HG03175 (cell line): ENCODE results near the gene ADAMTS6.

ENCODE experiments used
- ATAC-seq: cut with Tn5 transposase; IDR thresholded peaks from one replicate; pipeline ENCODE4 v1.9.1; 2021; ENCODE audit warnings: mild to moderate bottlenecking, moderate library complexity; ENCODE audit not compliant: unreplicated experiment

Gene ADAMTS6

DNA sequence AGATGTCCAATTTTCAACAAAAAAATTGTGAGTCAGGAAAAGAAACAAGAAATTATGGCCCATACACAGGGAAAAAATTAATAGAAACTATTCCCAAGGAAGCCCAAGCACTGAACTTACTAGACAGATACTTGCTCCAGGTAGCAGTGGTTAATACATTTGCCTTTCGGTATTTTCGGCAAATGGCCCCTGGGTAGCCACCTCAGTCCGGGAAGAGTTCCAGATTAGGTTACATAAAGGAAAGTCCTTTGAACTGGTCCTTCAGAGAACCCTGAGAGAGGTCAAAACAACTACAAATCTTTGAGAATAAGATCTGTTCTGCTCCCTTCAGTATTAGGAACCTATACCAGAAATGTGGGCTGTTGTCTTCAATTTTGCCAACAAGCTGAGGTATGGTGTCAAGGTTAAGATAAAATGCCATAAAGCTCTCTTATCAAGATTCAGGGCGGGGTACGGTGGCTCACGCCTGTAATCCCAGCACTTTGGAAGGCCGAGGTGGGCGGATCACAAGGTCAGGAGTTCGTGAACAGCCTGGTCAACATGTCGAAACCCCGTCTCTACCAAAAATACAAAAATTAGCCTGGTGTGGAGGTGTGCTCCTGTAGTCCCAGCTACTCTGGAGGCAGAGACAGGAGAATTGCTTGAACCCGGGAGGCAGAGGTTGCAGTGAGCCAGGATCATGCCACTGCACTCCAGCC is 369.6 kb downstream of the ADAMTS6 start:
- ATAC-seq = no peak

- no peak for ATAC-seq
Measured at GRCh38 chr5:65108786-65109743, 372.7 kb downstream of the ADAMTS6 start.

GRCh38 chr5:65105301-65105700 is 376.4 kb downstream of the ADAMTS6 start:
- ATAC-seq = peak; percentile 33

DNA sequence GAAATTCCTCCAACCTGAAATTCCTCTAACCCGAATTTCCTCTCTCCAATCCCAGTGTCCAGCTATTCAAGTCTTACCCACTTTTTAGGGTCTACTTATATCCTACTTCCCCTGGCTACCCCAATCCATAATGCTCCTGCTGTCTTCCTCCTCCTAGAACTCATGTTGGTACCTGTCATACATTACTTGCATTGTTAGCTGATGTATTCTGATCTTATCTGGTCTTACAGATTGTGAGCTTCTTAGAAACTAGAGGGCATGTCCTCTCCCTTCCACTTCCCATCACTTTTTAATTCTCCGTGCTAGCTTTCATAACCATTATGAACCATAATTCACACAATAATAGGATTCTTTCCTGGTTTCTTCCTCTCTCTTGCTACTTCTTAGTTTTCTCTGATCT is 376.9 kb downstream of the ADAMTS6 start:
- no peak for ATAC-seq

DNA sequence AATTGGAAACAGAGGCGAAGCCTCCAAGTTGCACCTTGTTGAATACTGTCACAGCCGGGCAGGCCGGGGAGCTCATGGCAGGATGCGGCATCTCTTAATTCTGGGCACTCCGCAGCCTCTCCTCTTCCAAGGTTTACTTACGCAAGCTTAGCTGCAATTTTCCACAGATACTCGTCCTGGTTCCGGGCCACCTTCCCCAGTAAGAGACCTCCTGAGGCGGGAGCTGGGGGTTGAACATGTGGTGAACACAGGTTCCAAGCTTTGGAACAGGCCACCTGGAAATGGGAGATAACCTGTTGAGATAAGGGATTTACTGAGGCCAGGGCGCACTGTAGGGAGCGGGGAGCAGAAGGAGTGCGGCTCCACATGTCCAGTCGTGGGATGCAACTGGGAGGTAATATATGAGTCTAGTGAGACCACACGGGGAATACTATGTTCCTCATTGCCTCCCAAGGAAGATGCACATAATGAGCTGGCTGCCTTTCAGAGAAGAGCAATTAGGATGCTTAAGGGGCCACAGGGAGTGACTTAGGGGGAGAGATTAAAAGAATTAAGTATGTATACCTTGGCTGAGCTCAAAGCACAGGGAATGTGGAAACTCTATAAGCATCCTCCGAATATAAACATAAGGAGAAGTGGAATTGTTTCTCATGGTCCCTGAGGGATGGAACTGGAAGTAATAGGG is 377.8 kb downstream of the ADAMTS6 start:
- no peak for ATAC-seq

DNA sequence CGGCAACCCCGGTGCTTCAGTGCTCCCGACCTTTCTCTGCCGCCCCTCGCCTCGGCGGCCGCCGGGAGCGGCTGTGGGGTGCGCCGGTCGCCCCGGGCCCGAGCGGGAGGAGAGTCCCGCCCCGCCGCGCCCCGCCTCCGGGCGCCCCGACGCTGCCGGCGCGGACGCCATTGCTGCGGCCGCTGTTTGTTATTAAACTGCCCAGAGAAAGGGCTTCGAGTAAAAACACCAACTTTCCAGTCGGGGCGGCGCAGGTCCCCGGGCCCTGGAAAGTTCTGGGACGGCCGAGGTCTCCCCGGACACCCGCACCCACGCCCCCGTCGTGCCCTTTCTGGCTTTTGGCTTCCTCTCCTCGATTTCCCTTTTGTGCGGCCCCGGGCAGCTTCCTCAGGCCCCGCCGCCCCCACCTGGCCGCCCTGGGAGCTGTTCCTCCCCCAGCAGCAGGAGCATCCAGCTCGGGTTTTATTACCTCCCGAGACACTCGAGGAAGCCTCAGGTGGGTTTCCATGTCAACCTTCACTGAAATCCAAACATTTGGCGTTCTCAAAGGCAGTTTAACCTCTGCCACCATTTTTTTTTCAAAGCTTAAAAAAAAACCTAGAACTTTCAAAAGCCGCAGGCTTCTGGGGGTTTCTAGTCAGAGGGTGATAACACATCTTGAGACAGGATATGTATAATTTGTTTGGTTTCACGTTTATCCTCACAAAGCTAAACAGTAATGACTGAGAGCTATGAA is 378.6 kb downstream of the ADAMTS6 start:
- ATAC-seq = peak; percentile 74

DNA sequence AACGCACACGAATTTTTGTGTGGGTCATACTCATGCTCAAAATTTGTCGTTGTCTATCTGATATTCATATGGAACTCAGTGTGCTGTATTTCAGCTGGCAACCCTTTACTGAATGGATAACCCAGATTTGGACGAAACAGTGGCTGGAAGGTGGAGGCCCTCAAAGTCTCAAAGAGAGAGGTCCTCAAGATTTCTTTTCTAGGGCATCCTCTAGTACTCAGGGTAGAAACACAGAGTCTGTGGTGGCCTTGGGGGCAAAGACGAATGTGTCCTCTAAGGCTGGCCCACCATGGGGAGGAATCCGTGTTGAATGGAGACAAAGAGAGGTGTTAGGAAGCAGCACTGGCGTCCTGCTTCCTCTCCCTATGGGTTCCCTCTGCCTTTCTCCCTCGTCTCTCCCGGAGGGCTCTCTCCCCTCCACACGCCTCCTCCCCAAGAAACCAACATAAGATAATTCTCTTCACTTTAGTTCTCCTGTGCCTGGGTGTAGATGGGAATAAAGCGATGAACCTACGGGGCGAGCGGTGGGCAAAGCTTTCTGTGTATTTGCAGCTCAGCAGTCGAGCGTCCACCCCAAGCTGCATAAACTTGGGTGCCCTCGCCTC is 379.2 kb downstream of the ADAMTS6 start:
- peak; percentile 9 for ATAC-seq

DNA sequence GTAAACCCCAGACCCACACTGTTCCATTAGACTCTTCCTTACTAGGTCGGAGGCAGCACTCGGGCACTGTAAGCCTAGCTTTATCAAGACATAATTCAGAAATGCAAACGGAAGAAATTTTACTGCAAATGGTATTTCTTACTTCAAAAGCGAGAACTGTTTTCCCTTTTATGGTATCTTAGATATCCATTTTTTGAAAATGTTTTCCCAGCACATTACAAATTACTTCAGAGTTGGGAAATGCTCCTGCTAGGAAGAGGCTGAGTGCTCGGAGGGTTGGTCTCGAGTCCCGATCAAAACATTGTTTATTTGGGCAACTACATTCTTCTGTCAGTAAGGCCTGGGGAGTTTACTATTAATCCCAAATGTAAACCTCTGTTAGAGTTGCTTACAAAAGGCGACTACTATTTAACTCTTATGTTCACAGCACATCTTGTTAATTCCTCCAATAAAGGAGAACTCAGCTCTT is 380.1 kb downstream of the ADAMTS6 start:
- ATAC-seq = no peak

GRCh38 chr5:65100911-65101631 is 380.6 kb downstream of the ADAMTS6 start:
- peak; percentile 20 for ATAC-seq
